ENCODE results near the gene MS4A2.

DNA sequence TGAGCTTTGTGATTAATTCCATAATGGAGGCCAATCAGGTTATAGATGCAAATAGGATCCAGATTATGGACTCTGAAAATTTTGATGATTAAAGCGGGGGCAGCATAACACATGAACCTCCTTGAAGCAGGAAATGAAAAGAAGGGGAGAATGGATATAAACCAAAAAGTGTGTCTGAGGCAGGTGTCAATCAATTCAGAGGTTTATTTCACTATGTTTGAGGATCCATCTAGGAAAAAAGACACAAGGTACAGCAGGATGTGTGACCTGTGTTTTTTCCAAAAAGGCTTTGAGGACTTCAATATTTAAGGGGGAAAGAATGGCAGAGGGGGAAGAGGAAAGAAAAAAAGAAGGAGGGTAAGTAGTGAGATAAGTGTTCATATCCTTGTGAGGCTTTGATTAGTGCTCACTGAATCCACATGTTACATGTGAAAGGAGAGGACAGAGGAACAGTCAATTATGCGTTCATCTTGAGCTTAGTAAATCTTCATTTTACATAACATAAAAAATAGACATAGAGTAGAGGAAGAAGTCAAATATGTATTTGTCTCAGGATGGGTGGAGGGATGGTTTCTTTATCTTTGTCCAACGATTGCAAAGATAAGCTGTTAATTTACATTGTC is 34.1 kb downstream of the MS4A2 start:
- TF ChIP-seq, protein P1, sequence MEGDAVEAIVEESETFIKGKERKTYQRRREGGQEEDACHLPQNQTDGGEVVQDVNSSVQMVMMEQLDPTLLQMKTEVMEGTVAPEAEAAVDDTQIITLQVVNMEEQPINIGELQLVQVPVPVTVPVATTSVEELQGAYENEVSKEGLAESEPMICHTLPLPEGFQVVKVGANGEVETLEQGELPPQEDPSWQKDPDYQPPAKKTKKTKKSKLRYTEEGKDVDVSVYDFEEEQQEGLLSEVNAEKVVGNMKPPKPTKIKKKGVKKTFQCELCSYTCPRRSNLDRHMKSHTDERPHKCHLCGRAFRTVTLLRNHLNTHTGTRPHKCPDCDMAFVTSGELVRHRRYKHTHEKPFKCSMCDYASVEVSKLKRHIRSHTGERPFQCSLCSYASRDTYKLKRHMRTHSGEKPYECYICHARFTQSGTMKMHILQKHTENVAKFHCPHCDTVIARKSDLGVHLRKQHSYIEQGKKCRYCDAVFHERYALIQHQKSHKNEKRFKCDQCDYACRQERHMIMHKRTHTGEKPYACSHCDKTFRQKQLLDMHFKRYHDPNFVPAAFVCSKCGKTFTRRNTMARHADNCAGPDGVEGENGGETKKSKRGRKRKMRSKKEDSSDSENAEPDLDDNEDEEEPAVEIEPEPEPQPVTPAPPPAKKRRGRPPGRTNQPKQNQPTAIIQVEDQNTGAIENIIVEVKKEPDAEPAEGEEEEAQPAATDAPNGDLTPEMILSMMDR (IDR thresholded peaks at IDR 0.05 in 8 of 11, conservative IDR thresholded peaks at IDR 0.05 in 3 of 11), result no peak
- TF ChIP-seq POLR2A (IDR thresholded peaks at IDR 0.05) (no peak), POLR2AphosphoS5 (IDR thresholded peaks at IDR 0.05) (no peak)

Measured in spleen (tissue), 7 donors.